Measurements from ENCODE around the gene FAM98C.
"Not testable (repeated sequence)": the region's sequence is repeated elsewhere in the genome, so short reads cannot be mapped to it uniquely, and the experiment has no call there.

DNA sequence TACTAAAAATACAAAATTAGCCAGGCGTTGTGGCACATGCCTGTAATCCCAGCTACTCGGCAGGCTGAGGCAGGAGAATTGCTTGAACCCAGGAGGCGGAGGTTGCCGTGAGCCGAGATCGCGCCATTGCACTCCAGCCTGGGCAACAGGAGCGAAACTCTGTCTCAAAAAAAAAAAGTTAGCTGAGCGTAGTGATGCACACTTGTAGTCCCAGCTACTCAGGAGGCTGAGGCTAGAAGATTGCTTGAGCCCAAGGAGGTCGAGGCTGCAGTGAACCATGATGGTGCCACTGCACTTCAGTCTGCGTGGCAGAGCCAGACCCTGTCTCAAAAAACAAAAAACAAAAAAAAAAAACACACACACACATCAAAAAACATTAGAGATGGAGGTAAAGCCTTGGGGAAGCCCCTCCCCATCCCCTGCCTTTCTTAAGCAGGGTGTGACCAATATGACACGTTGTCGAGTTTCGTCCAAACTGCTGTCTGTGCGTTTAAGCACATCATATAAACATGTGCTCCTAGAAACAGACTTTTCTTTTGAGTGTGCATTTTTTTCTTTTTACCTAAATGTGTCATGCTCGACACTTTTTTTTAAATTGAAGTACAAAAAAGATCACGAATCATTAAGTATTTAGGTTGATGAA is 24.3 kb downstream of the FAM98C start:
- TF ChIP-seq EZH2phosphoT487 (IDR thresholded peaks at IDR 0.05; ENCODE audit: borderline replicate concordance, low read depth): not testable (repeated sequence)
- TF ChIP-seq, protein P1, sequence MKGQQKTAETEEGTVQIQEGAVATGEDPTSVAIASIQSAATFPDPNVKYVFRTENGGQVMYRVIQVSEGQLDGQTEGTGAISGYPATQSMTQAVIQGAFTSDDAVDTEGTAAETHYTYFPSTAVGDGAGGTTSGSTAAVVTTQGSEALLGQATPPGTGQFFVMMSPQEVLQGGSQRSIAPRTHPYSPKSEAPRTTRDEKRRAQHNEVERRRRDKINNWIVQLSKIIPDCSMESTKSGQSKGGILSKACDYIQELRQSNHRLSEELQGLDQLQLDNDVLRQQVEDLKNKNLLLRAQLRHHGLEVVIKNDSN (IDR thresholded peaks at IDR 0.05; ENCODE audit: borderline replicate concordance, low read depth): not testable (repeated sequence)
